Mesothelial cell of epicardium (in vitro differentiated cells): ENCODE data around the gene PSMA6. TPM values are rescaled to one million over a fixed set of nuclear protein-coding genes. Genes with fewer than 3 reads are reported as not detected.

ENCODE experiments used
- DNase-seq, 2 experiments: peaks; one replicate each; pipeline ENCODE4 v3.0.0; 2021; ENCODE audit warnings: low spot score in 2 of 2; ENCODE audit not compliant: unreplicated experiment in 2 of 2
- H3K27ac Mint-ChIP-seq: 2 replicates; pipeline ENCODE4 v1.8.0; 2021; ENCODE audit warnings: mixed read lengths
- H3K27me3 Mint-ChIP-seq: 2 replicates; pipeline ENCODE4 v1.8.0; 2021; ENCODE audit warnings: low read depth, mixed read lengths
- H3K36me3 Mint-ChIP-seq: 2 replicates; pipeline ENCODE4 v1.8.0; 2021; ENCODE audit warnings: mixed read lengths
- H3K4me1 Mint-ChIP-seq: 2 replicates; pipeline ENCODE4 v1.8.0; 2021; ENCODE audit warnings: mixed read lengths
- H3K4me3 Mint-ChIP-seq: 2 replicates; pipeline ENCODE4 v1.8.0; 2021; ENCODE audit warnings: mild to moderate bottlenecking, moderate library complexity, mixed read lengths
- H3K9me3 Mint-ChIP-seq: 2 replicates; pipeline ENCODE4 v1.8.0; 2021; ENCODE audit warnings: mixed read lengths
- total RNA-seq: library from RNA; stranded (reverse); gene quantifications from 3 replicates; pipeline ENCODE4 v1.2.1, GENCODE V29; 2021
- TF ChIP-seq, protein P1 (sequence below): fragments of 200-600 bp; sonication (generic); IDR thresholded peaks from one replicate; pipeline ENCODE4 v1.5.0; 2021; ENCODE audit warnings: antibody characterized with exemption; ENCODE audit not compliant: unreplicated experiment

The PSMA6 gene
- total RNA-seq, 1 donor from 2014 or later = 156 TPM

DNA sequence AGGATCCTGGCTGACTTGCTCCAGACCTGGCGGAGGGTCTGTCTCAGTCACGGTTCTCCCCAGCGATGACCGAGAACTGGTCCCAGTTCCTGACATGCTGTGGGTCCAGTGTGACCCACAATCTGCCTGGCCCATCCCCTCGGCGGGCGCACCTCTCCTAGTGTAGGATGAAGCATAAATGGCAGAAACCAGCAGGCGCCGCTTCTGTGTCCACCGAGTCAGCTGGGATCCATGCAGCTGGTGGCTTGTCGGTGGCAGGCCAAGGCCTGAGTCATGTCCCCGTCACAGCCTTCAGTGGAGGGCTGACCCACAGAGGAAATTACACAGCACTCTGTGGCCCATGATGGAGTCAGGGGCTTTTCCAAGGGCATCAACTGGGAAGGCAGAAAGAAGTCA is 73.9 kb downstream of the PSMA6 start:
- Mint-ChIP-seq H3K36me3 (no peaks in the 10 kb centered on the region), H3K4me3 (no peak overlapping the region), H3K27ac (no peak overlapping the region), H3K27me3 (no peaks in the 10 kb centered on the region), H3K4me1 (peaks cover 28% of the 10 kb centered on the region), H3K9me3 (peaks cover 4% of the 10 kb centered on the region)
- no peak for DNase-seq
- TF ChIP-seq, protein P1, sequence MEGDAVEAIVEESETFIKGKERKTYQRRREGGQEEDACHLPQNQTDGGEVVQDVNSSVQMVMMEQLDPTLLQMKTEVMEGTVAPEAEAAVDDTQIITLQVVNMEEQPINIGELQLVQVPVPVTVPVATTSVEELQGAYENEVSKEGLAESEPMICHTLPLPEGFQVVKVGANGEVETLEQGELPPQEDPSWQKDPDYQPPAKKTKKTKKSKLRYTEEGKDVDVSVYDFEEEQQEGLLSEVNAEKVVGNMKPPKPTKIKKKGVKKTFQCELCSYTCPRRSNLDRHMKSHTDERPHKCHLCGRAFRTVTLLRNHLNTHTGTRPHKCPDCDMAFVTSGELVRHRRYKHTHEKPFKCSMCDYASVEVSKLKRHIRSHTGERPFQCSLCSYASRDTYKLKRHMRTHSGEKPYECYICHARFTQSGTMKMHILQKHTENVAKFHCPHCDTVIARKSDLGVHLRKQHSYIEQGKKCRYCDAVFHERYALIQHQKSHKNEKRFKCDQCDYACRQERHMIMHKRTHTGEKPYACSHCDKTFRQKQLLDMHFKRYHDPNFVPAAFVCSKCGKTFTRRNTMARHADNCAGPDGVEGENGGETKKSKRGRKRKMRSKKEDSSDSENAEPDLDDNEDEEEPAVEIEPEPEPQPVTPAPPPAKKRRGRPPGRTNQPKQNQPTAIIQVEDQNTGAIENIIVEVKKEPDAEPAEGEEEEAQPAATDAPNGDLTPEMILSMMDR = no peak

DNA sequence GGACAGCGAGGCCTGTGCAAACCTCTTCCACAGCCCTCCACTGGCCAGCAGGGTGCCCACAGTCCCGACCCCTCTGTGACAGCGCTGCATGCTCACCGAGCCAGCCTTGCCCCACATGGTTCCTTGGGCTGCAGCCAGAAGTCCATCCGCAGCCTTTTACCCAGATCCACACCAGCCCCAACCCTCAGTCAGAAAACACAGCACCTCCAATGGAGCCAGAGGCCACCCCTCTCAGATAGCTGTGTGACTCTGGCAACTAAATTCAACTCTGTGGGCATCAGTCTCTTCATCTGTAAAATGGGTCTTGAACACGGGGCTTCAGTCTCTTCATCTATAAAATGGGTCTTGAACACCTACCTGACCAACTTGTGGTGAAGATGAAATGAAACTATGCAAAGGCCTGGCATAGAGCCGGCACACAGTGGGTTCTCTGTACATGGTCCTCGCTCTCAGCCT is 74.4 kb downstream of the PSMA6 start:
- H3K27me3 Mint-ChIP-seq = no peaks in the 10 kb centered on the region
- no peak overlapping the region for H3K4me3 Mint-ChIP-seq
- H3K36me3 Mint-ChIP-seq = no peaks in the 10 kb centered on the region
- TF ChIP-seq, protein P1 = no peak
- DNase-seq = no peak
- H3K27ac Mint-ChIP-seq = no peak overlapping the region
- peaks cover 8% of the 10 kb centered on the region for H3K9me3 Mint-ChIP-seq
- H3K4me1 Mint-ChIP-seq = peaks cover 28% of the 10 kb centered on the region

DNA sequence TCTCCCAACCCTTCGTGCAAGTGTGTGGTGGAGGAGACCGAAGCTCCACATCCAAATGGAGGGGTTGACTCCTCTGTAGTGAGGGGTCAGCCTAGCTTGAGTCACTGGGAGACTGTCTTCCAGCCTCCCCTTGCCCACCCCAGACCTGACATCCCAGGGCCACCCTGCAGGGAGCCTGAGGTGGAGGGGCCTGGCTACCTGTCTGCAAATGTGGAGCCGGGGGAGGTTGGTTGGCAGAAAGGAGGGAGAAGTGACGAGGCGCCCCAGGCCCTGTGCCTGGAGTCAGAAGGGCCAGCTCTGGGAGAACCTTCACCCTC is 74.8 kb downstream of the PSMA6 start:
- peaks cover 8% of the 10 kb centered on the region for H3K9me3 Mint-ChIP-seq
- peaks cover 28% of the 10 kb centered on the region for H3K4me1 Mint-ChIP-seq
- no peak for DNase-seq
- no peak overlapping the region for H3K27ac Mint-ChIP-seq
- no peaks in the 10 kb centered on the region for H3K27me3 Mint-ChIP-seq
- no peak overlapping the region for H3K4me3 Mint-ChIP-seq
- no peaks in the 10 kb centered on the region for H3K36me3 Mint-ChIP-seq
- TF ChIP-seq, protein P1 = no peak

Other genes starting within 250 kb of the PSMA6 start
- gene FAM177A1, start 246.1 kb upstream of the PSMA6 start, total RNA-seq = 48.5 to 53.0 TPM (median 49.3 TPM) in 3 replicates
- 24.3 to 25.2 TPM (median 25.2 TPM) in 3 replicates for gene PPP2R3C, start 170.4 kb upstream of the PSMA6 start, total RNA-seq
- gene PRORP, start 169.8 kb upstream of the PSMA6 start, total RNA-seq = 31.2 to 32.6 TPM (median 31.4 TPM) in 3 replicates
- gene NFKBIA, start 112.4 kb downstream of the PSMA6 start, total RNA-seq = 196 to 218 TPM (median 205 TPM) in 3 replicates
- not detected in 3 replicates for gene INSM2, start 241.8 kb downstream of the PSMA6 start, total RNA-seq